ENCODE data around the gene PTK6. TPM values are rescaled to one million over a fixed set of nuclear protein-coding genes. Genes with fewer than 3 reads are reported as not detected.

The PTK6 gene
- total RNA-seq, 1 donor from 2014 or later = not detected

- peaks cover 4% of the 10 kb centered on the region for H3K4me1 Mint-ChIP-seq (ENCODE audit: unreplicated experiment)
- TF ChIP-seq CTCF (IDR thresholded peaks at IDR 0.05; ENCODE audit: unreplicated experiment) = no peak
- H3K27ac Mint-ChIP-seq (ENCODE audit: unreplicated experiment) = peak overlapping the region; percentile 36
- H3K4me3 Mint-ChIP-seq (ENCODE audit: unreplicated experiment) = no peak overlapping the region
- H3K36me3 Mint-ChIP-seq (ENCODE audit: low read depth, unreplicated experiment) = peaks cover 18% of the 10 kb centered on the region
- peaks cover 9% of the 10 kb centered on the region for H3K27me3 Mint-ChIP-seq (ENCODE audit: unreplicated experiment)
- DNase-seq (ENCODE audit: low spot score) = no peak
- no peaks in the 10 kb centered on the region for H3K9me3 Mint-ChIP-seq (ENCODE audit: unreplicated experiment)
Measured at GRCh38 chr20:63513207-63513606, 24.0 kb downstream of the PTK6 start.

- DNase-seq (ENCODE audit: low spot score) = no peak
- no peak for TF ChIP-seq CTCF (IDR thresholded peaks at IDR 0.05; ENCODE audit: unreplicated experiment)
- Mint-ChIP-seq H3K27me3 (ENCODE audit: unreplicated experiment) (peaks cover 8% of the 10 kb centered on the region), H3K9me3 (ENCODE audit: unreplicated experiment) (peaks cover under 1% of the 10 kb centered on the region), H3K27ac (ENCODE audit: unreplicated experiment) (no peak overlapping the region), H3K36me3 (ENCODE audit: low read depth, unreplicated experiment) (peaks cover 26% of the 10 kb centered on the region), H3K4me1 (ENCODE audit: unreplicated experiment) (no peaks in the 10 kb centered on the region), H3K4me3 (ENCODE audit: unreplicated experiment) (no peak overlapping the region)
Measured at GRCh38 chr20:63509088-63509564, 28.1 kb downstream of the PTK6 start.

GRCh38 chr20:63508072-63508768, 29.0 kb downstream of the PTK6 start:
- TF ChIP-seq CTCF (IDR thresholded peaks at IDR 0.05; ENCODE audit: unreplicated experiment) = no peak
- H3K27me3 Mint-ChIP-seq (ENCODE audit: unreplicated experiment) = peaks cover 8% of the 10 kb centered on the region
- peak overlapping the region; percentile 28 for H3K4me3 Mint-ChIP-seq (ENCODE audit: unreplicated experiment)
- H3K9me3 Mint-ChIP-seq (ENCODE audit: unreplicated experiment) = peaks cover 3% of the 10 kb centered on the region
- H3K4me1 Mint-ChIP-seq (ENCODE audit: unreplicated experiment) = no peaks in the 10 kb centered on the region
- peaks cover 23% of the 10 kb centered on the region for H3K36me3 Mint-ChIP-seq (ENCODE audit: low read depth, unreplicated experiment)
- DNase-seq (ENCODE audit: low spot score) = no peak
- H3K27ac Mint-ChIP-seq (ENCODE audit: unreplicated experiment) = no peak overlapping the region

GRCh38 chr20:63507083-63507743, 30.0 kb downstream of the PTK6 start:
- H3K36me3 Mint-ChIP-seq (ENCODE audit: low read depth, unreplicated experiment) = peaks cover 20% of the 10 kb centered on the region
- no peaks in the 10 kb centered on the region for H3K4me1 Mint-ChIP-seq (ENCODE audit: unreplicated experiment)
- H3K27ac Mint-ChIP-seq (ENCODE audit: unreplicated experiment) = no peak overlapping the region
- peaks cover 3% of the 10 kb centered on the region for H3K9me3 Mint-ChIP-seq (ENCODE audit: unreplicated experiment)
- TF ChIP-seq CTCF (IDR thresholded peaks at IDR 0.05; ENCODE audit: unreplicated experiment) = no peak
- peaks cover 8% of the 10 kb centered on the region for H3K27me3 Mint-ChIP-seq (ENCODE audit: unreplicated experiment)
- H3K4me3 Mint-ChIP-seq (ENCODE audit: unreplicated experiment) = no peak overlapping the region
- DNase-seq (ENCODE audit: low spot score) = no peak

- Mint-ChIP-seq H3K9me3 (ENCODE audit: unreplicated experiment) (peaks cover 3% of the 10 kb centered on the region), H3K36me3 (ENCODE audit: low read depth, unreplicated experiment) (peaks cover 18% of the 10 kb centered on the region), H3K4me1 (ENCODE audit: unreplicated experiment) (peaks cover 2% of the 10 kb centered on the region), H3K4me3 (ENCODE audit: unreplicated experiment) (no peak overlapping the region), H3K27ac (ENCODE audit: unreplicated experiment) (no peak overlapping the region), H3K27me3 (ENCODE audit: unreplicated experiment) (peaks cover 8% of the 10 kb centered on the region)
- no peak for DNase-seq (ENCODE audit: low spot score)
- TF ChIP-seq CTCF (IDR thresholded peaks at IDR 0.05; ENCODE audit: unreplicated experiment) = no peak
Measured at GRCh38 chr20:63505723-63506122, 31.5 kb downstream of the PTK6 start.
